Brain pericyte (primary cell): ENCODE results near the gene MEGF11.

Source experiments
- DNase-seq: peaks from one replicate; pipeline ENCODE4 v3.0.0-alpha.2; 2012; ENCODE audit warnings: low read depth, low spot score

The MEGF11 gene

DNA sequence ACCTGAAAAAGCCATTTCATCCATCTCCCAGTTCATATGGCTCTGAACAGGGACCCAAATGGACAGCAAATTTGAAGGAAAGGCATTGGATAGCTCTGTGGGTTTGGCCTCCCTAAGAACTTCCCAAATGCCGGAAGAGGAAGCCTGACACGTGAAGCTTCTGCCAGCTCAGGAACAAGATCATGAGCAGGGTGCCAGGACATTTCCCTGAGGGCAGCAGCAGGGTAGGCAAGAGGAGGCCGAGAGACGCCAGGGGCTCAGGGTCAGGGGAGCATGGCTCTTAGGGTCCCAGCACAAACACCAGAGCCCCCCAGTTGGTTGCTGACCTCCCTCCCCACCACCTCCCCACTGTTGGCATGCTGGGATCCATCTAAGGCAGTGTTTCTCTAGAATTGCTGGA, 187.5 kb downstream of the MEGF11 start:
- DNase-seq = no peak

DNA sequence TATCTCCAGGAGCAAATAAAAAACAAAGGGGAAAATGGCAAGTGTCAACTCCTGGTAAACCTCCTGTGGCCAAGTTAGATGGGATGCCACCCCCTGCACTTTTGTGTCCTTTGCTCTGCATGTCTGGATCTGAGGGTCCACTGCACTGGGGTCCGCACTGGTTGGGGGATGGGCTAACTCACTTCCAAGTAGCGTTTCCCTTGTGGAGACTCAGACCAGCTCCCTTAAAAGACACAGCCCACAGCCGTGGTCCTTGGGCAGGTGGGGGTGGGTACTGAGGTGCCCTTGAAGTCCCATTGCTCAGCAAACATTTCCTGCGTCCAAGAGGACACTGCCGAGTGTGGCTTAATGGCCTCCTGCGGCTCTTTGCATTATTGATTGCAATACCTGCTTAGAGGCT, 188.2 kb downstream of the MEGF11 start:
- no peak for DNase-seq

DNA sequence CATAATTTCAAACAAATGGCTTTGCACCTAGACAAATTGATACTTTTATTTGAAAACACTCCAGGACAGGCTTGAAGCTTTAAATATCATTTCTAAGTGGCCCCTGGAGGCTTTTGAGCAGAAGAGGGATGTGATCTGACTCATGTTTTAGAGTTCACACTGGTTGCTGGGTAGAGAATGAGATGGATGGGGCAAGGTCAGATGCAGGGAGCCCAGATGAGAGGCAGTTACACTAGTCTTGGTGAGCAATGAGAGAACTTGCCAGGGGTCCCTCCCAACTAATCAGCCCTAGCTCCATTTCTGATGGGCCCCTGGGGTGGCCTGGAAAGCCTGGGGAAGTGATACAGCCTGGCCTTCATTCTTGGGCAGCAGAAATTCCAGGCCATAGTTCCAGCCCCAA, 190.4 kb downstream of the MEGF11 start:
- no peak for DNase-seq

DNA sequence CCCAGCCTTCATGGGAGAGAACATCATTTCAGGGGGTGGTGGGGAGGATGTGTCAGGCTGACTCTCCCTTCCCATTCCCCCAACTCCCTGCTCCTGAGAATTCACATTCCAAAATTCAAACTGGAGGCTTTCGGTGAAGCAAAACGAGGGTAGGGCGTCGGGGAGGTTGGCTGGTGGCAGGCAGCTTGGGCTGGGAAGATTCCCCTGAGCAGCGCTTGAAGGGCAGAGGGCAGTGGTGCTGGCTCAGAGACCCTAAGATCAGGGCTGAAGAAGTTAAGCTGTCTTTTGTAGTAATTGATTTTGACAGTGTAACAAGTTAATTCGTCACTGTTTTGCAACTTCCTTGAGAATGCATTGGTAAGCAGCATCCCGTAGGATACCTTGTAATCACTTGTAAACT, 196.5 kb downstream of the MEGF11 start:
- no peak for DNase-seq

DNA sequence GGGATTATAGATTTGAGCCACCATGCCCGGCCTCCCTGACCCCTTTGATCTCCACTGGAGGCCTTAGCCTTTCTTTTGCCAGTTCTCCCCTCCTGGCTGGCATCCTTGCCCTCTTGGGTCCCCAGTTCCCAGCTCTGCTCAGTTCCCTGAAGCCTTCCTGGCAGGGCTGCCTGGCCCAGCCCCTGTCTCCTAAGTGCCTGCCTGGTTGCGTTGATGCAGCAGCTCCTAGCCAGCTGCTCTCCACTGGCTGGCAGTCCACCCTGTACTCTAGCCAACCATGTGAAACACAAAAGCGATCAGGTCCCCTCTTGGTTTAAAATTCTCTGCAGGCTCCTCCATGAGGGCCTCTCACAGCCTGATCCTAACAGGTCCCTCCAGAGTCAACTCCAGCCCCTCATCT, 199.6 kb downstream of the MEGF11 start:
- DNase-seq = no peak

DNA sequence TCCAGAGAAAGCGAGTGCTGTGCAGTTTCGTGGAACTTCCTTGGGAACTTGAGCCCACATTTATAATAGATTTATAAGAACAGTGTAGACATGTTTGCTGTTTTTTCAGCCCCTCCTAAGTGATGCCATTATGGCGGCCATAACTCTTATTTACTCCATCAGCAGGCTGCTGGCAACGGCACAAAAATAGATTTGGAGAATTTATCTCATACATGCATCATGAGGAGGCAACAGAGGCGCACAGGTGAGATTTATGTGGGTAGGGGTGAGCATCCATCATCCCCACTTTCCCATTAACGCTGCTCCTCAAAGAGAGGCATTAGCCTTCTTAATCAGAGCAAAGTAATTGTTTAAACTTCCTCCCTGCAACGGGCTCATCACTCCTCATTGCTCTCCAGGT, 201.7 kb downstream of the MEGF11 start:
- no peak for DNase-seq

DNA sequence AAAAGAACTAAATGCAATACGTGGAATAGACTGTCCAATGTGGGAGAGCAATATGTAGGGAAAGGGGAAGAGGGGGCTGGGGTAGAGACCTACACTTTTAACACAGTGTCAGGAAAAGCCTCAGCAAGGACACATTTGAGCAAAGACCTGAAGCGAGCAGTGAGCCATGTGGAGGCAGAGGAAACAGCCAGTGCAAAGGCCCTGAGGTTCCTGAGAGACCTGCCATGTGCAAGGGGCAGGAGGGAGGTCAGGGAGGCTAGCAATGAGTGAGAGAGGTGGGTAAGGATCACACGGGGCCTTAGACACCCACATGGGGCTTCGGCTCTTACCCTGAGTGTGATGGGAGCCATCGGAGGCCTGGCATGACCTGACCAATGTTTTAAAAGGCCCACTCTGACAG, 203.3 kb downstream of the MEGF11 start:
- no peak for DNase-seq

DNA sequence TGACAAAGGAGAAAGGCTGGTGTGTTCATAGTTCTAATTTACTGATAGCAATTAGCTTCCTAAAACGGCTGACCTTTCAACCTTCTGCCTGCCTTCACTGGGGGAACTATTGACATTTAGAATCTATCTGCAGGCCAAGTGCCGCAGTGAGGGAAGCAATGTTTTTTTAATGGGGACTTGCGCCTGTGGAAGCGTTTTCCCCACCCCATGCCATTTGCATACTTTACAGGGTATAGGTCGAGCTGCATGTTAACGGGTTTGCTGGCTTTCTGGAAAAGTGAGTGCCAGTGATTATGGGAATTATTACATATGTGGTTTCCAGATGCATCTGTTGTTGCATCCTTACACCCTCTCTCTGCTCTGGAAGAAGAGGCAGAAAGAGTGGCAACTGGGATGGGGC, 204.2 kb downstream of the MEGF11 start:
- no peak for DNase-seq

DNA sequence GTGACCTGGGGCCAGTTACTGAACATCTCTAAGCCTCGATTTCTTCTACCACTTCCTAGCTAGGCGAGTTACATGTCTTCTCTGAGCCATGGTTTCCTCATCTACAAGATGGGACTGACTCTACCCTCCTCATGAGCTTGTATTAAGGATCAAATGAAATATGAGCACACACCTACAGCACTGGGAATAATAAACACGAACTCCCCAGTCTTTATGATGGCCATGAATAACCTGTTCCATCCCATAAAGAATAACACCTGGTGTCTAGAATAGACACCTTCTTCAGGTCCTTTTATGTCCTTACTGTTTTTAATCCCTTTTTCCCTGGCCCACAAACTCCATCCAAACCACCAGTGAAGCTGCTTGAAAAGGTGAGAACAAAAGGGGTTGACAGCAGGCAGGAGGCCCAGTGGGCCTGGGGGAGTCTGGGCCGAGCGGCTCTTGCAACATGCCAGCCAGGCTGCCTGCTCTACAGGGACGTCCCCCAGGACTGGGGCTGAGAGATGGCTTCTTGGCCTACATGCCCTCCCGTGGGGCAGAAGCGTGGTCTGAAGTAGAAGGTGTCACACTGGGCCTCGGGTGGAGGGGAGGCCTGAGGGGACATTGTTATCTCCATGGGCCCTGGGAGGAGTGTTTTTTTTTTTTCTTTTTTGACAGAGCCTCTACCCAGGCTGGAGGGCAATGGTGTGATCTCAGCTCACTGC, 206.1 kb downstream of the MEGF11 start:
- no peak for DNase-seq

DNA sequence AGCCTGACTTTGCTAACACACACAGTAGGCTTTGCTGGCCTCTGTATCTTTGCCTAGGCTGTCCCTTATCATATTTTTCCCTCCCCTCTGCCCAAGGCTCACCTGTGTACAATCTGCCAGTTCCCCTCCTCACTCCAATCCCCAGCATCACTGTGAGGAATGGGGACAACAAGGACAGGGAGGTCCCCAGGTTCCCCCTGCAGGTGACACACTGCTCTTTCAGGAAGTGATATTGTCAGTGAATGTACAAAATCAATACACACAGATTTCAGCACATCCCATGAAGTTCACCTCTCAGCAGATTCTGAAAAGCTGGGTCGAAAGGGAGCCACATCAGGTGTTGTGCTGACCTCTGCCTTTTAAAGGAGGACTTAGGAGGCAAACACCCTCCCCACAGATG, 206.8 kb downstream of the MEGF11 start:
- DNase-seq = no peak

DNA sequence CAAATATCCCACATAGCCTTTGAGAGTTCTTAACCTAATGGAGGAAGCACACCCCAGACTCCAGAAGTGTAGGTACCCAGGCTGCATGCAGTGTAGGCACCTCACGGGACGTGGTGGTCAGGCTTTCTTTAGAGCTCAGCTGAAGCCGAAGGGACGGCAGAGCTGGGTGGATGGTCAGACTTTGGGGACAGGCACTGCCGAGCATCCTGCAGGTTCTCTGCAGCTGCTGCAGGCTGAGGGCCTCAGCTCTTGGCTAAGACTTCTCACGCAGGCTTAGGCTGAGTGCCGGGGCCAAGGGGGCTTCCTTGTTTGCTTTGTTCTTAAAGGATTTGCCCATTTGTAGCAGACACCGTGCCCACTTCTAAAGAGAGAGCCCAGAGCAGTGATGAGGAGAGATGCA, 207.2 kb downstream of the MEGF11 start:
- DNase-seq = no peak

DNA sequence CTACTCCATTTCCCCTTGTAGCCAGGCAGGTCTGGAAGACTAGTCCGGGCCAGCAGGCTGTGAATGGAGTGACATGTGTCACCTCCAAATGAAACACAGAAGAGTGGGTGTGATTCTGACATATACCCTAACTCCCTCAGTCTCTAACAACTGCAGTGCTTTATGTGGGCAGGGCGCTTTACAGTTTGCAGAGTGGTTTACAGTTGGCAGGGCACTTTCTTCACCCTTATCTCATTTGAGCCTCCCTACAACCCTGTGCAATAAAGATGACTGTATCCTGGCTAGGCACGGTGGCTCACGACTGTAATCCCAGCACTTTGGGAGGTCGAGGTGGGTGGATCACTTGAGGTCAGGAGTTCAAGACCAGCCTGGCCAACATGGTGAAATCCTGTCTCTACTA, 208.0 kb downstream of the MEGF11 start:
- DNase-seq = no peak

DNA sequence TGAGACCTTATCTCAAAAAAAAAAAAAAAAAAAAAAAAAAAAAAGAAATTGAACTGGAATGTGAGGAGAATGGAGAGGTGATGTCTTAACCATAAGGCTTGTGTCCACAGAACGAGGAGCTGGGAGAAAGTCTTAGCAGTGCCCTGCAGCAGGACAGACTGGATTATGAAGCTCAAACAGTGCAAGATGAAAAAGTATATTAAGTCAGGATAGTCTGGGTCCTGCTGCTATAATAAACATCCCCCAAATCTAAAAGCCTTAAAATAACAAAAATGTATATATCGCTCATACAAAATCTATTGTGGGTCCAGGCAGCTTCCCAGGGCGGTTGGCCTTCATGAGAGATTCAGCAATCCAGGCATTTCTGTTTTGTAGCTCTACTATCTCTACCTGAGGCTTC, 208.7 kb downstream of the MEGF11 start:
- no peak for DNase-seq

DNA sequence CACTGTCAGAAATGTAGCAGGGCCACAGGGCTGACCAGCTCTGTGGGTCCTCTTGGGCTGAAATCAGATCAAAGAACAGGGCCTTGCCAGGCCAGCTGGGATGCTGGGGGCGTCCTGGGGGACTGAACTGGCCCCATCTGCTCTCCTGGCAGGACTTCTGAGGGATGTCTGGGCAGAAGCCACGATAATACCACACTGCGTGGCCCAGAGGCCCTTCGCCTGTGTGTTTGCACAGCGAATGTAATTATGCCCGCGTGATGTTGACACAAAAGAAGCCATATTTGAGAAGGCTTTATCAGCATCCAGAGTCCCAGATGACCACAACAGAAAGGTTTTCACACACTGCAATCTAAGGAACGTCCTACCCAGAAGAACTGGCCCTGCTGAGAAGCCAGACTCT, 210.3 kb downstream of the MEGF11 start:
- DNase-seq = no peak

DNA sequence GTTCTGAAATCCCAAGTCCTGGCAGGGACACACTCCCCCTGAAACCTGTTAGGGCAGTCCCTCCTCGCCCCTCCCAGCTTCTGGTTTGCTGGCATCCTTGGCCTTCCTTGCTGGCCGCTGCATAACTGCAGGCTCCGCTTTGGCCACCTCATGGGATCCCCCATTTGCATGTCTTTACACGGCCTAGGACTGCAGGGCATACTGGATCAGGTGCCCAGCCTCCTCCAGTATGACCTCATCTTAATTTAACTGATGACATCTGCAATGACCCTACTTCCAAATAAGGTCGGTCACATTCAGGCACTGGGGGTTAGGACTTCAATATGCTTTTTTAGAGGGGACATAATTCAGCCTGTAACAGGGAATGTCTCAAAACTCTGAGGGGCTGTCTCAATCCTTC, 210.9 kb downstream of the MEGF11 start:
- DNase-seq = no peak

DNA sequence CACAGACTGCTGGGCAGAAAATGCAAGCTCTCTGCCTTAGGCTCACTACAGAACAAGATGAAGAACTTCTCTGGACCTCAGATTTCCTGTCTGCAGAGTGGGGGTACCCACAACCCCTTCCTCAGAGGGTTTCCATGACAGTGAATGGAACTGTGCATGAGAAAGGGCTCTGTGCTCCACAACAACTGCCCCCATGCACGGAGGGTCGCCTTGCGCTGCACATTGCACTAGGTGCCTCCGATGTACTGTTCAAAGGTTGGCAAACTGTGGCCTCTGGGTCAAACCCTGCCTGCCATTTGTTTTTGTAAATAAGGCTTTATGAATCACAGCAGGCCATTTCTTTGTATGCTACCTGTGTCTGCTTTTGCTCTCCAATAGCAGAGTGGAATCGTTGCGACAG, 212.3 kb downstream of the MEGF11 start:
- DNase-seq = no peak

DNA sequence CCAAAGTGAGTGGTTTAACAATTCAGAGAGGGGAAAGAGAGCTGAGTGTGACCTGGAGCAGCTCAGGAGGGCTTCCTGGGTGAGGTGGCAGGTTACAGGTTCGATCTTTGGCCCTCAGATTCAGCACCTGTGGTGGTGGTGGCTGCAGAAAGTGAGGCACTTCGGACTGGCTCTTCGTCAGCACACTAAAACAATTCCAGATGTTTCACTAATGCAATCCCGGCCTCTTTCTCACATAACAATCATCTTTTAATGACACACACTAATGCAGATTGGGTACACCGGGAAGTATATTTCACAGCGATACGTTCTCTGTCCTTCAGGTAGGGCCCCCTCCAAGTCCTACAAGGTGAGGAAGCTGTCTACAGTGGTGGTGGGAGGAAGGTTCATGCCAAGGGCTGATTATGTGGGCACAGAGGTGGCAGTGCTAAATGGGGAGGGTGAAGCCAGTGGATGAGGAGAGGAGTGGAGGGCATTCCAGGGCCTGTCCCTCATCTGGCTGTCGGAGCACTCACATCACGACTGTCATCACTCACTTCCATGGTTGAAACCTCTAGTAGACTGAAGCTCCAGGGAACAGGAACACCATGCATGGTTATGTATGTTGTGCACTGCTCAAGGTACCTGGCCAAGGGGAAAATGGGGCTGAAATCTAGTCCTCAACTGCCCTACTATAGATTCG, 213.2 kb downstream of the MEGF11 start:
- DNase-seq = no peak

DNA sequence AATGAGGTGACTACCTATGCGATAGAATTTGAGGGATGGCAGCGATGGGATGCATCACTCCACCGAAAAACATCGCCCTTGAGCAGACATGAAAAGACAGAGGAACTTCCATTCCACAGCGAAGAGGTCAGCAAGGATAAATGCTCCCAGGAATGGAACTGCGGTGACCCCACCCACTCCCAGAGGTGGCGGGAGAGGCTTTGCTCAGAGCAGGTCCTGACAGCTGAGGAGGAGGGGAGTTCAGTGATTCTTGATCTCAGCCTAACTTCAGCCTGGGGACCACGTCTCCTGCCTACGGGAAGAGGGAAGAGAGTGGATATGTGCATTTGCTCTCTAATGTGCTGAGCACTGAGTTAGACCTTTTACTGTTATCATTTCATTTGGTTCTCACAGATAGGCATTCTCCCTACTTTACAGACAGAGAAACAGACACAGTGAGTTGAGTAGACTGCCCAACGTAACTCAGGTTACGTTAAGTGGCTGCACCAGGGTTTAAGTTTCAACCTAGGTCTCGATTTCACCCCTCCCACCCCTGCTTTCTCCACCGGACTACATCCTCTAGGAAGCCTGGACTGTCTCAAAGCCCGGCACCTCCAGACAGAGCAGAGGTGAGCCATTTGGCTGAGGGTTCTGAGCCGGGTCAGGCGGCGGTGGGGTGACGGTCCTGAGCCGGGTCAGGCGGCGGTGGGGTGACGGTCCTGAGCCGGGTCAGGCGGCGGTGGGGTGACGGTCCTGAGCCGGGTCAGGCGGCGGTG, 214.3 kb downstream of the MEGF11 start:
- DNase-seq = no peak

DNA sequence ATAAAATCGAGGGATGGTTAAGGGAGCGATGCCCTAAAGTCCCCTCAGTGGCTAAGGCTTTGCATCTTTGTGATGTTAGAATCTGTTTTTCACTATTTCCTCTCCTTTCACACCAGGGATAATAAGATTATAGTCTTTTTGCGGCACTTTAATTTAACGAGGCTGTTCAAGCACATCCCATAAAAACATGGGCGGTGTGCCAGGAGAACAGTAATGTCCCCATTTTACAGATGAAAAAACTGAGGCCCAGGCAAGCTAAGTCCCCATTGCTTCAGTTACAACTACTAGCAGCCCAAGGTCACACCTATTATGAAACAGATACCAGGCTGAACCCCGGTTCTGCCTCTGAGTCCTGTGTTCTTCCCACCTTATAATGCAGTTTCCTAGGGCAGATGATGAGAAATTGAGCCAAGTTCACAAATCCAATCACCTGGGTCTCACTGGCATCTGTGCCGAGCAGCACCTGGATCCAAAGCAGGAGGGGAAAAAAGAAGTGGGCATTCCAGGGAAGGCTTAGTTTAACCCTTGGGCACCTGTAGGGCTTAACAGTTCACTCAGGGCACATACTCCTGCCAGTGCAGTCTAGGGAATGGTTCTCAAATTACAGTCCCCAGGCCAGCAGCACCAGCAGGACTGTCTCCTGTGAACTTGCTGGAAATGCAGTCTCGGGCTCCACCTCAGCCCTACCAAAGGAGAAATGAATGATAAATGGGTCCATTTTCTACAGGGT, 215.0 kb downstream of the MEGF11 start:
- DNase-seq = no peak

DNA sequence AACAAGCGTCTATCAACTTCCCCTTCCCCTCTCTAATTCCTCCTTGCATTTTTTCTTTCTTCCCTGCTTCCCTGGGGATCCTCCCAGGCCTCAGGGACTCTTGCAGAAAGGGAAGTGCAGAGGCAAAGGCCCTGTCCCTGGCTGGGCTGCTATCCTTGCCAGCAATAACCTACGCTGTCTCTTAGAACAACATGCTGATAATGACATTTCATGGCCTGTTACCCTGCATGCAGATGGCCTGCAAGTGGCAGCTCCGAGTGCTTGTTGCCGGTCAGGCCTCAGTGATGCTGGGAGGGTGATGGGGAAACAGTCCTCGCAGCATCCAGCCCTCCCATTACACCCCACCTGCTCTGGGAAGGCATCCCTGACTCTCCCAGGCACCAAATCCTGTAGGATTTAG, 216.7 kb downstream of the MEGF11 start:
- DNase-seq = no peak

DNA sequence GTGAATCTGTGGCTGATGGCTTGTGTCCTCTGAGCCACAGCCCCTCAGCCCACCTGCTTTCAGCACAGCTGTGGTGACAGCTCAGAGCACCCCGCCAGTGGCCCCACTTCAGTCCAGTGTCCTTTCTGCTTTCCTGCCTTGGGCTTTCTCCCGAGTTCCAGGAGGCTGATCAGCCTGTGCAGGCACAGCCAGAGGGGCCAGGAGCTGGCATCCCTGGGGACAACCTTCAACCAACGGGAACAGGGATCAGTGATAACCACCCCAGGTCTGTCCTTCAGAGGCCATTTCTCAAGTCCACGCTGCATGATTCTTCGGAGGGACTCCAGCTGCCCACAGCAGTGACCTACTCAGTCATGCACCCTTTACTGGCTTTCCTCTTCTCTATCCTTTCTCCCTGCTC, 217.6 kb downstream of the MEGF11 start:
- no peak for DNase-seq

DNA sequence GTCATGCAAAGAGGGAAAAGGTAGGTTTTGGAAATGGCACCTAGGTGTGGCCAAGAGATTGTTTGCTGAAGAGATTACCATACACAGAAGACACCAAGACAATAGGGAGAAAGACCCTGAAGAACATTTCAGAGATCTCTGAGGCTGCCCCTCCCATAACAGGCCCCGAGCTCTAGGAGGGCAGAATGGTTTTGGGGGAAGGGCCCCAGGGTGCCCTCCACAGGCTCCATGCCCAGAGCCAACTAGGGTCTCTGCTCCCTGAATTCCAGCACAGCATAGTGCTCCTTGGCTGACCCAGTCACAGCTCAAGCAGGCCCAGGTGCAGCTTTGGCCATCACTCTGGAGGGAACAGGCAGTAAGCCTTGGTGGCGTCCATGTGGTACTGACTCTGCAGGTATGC, 220.4 kb downstream of the MEGF11 start:
- no peak for DNase-seq
